Measurements from ENCODE around the gene SLCO3A1. TPM values are rescaled to one million over a fixed set of nuclear protein-coding genes. Genes with fewer than 3 reads are reported as not detected.

SLCO3A1 gene
- total RNA-seq, 1 donor from 2014 or later, result 2.7 TPM

GRCh38 chr15:91833056-91833455, 20.5 kb upstream of the SLCO3A1 start:
- H3K4me3 ChIP-seq (ENCODE audit: low read depth, low read length), result no peak overlapping the region
- no peak for DNase-seq (ENCODE audit: low read depth)
- TF ChIP-seq CTCF (conservative IDR thresholded peaks at IDR 0.05; ENCODE audit: low read depth, low read length), result no peak

- H3K4me3 ChIP-seq (ENCODE audit: low read depth, low read length), result no peak overlapping the region
- DNase-seq (ENCODE audit: low read depth), result no peak
- TF ChIP-seq CTCF (conservative IDR thresholded peaks at IDR 0.05; ENCODE audit: low read depth, low read length), result no peak
Measured at GRCh38 chr15:91839867-91840266, 13.6 kb upstream of the SLCO3A1 start.

GRCh38 chr15:91841861-91842260, 11.6 kb upstream of the SLCO3A1 start:
- H3K4me3 ChIP-seq (ENCODE audit: low read depth, low read length), result no peak overlapping the region
- no peak for TF ChIP-seq CTCF (conservative IDR thresholded peaks at IDR 0.05; ENCODE audit: low read depth, low read length)
- no peak for DNase-seq (ENCODE audit: low read depth)

GRCh38 chr15:91844341-91844740, 9.2 kb upstream of the SLCO3A1 start:
- no peak for TF ChIP-seq CTCF (conservative IDR thresholded peaks at IDR 0.05; ENCODE audit: low read depth, low read length)
- no peak overlapping the region for H3K4me3 ChIP-seq (ENCODE audit: low read depth, low read length)
- DNase-seq (ENCODE audit: low read depth), result no peak

GRCh38 chr15:91844928-91845327, 8.6 kb upstream of the SLCO3A1 start:
- DNase-seq (ENCODE audit: low read depth), result no peak

GRCh38 chr15:91845720-91846119, 7.8 kb upstream of the SLCO3A1 start:
- no peak overlapping the region for H3K4me3 ChIP-seq (ENCODE audit: low read depth, low read length)
- TF ChIP-seq CTCF (conservative IDR thresholded peaks at IDR 0.05; ENCODE audit: low read depth, low read length), result no peak
- DNase-seq (ENCODE audit: low read depth), result no peak

More at GRCh38 chr15:91844928-91845327, 8.6 kb upstream of the SLCO3A1 start:
- no peak for TF ChIP-seq CTCF (conservative IDR thresholded peaks at IDR 0.05; ENCODE audit: low read depth, low read length)
- H3K4me3 ChIP-seq (ENCODE audit: low read depth, low read length), result no peak overlapping the region

- no peak for TF ChIP-seq CTCF (conservative IDR thresholded peaks at IDR 0.05; ENCODE audit: low read depth, low read length)
- DNase-seq (ENCODE audit: low read depth), result no peak
- no peak overlapping the region for H3K4me3 ChIP-seq (ENCODE audit: low read depth, low read length)
Measured at GRCh38 chr15:91849180-91849579, 4.3 kb upstream of the SLCO3A1 start.
